ENCODE measurements around the gene SLC12A9.
"Not testable (repeated sequence)": the region's sequence is repeated elsewhere in the genome, so short reads cannot be mapped to it uniquely, and the experiment has no call there.

The SLC12A9 gene

GRCh38 chr7:100852048-100852872 lies at the start of gene SLC12A9:
Gene SLC12A9 (plus strand): TSS chr7:100852713. CDS start chr7:100854198, 1,485 bp downstream.
- DNase-seq (ENCODE audit: low read depth) = no peak

GRCh38 chr7:100802951-100803350 lies 49.6 kb upstream of the SLC12A9 start:
- no peak for DNase-seq (ENCODE audit: low read depth)

- no peak for DNase-seq (ENCODE audit: low read depth)
Measured at GRCh38 chr7:100803398-100804161, 48.9 kb upstream of the SLC12A9 start.

- DNase-seq (ENCODE audit: low read depth) = no peak
Measured at GRCh38 chr7:100804681-100805431, 47.7 kb upstream of the SLC12A9 start.

GRCh38 chr7:100806276-100806675 lies 46.2 kb upstream of the SLC12A9 start:
- DNase-seq (ENCODE audit: low read depth) = no peak

GRCh38 chr7:100806883-100807282 lies 45.6 kb upstream of the SLC12A9 start:
- not testable (repeated sequence) for DNase-seq (ENCODE audit: low read depth)

GRCh38 chr7:100808354-100808875 lies 44.1 kb upstream of the SLC12A9 start:
- no peak for DNase-seq (ENCODE audit: low read depth)

GRCh38 chr7:100811480-100811879 lies 41.0 kb upstream of the SLC12A9 start:
- no peak for DNase-seq (ENCODE audit: low read depth)

- DNase-seq (ENCODE audit: low read depth) = no peak
Measured at GRCh38 chr7:100812729-100813128, 39.8 kb upstream of the SLC12A9 start.

GRCh38 chr7:100816515-100816914 lies 36.0 kb upstream of the SLC12A9 start:
- DNase-seq (ENCODE audit: low read depth) = not testable (repeated sequence)

GRCh38 chr7:100817097-100817496 lies 35.4 kb upstream of the SLC12A9 start:
- DNase-seq (ENCODE audit: low read depth) = no peak

GRCh38 chr7:100818366-100818765 lies 34.1 kb upstream of the SLC12A9 start:
- DNase-seq (ENCODE audit: low read depth) = no peak

- no peak for DNase-seq (ENCODE audit: low read depth)
Measured at GRCh38 chr7:100818825-100819224, 33.7 kb upstream of the SLC12A9 start.

GRCh38 chr7:100819586-100819985 lies 32.9 kb upstream of the SLC12A9 start:
- DNase-seq (ENCODE audit: low read depth) = no peak

- DNase-seq (ENCODE audit: low read depth) = no peak
Measured at GRCh38 chr7:100822236-100823139, 30.0 kb upstream of the SLC12A9 start.

GRCh38 chr7:100823140-100823525 lies 29.4 kb upstream of the SLC12A9 start:
- DNase-seq (ENCODE audit: low read depth) = no peak

GRCh38 chr7:100823534-100823933 lies 29.0 kb upstream of the SLC12A9 start:
- no peak for DNase-seq (ENCODE audit: low read depth)

- no peak for DNase-seq (ENCODE audit: low read depth)
Measured at GRCh38 chr7:100824499-100825214, 27.9 kb upstream of the SLC12A9 start.

- DNase-seq (ENCODE audit: low read depth) = no peak
Measured at GRCh38 chr7:100825215-100825671, 27.3 kb upstream of the SLC12A9 start.

GRCh38 chr7:100825751-100826513 lies 26.6 kb upstream of the SLC12A9 start:
- no peak for DNase-seq (ENCODE audit: low read depth)

Measured in HS-5 (cell line).